PFSK-1 (cell line): Measurements from ENCODE around the gene KRT71.

Experiments
- REST ChIP-seq, 2 experiments: IDR thresholded peaks; 2 replicates each; pipeline versions ENCODE4 v1.6.1 to v1.8.0; 2011 to 2012; ENCODE audit warnings: low read depth in 2 of 2, low read length in 2 of 2, control low read depth in 1 of 2, inconsistent platforms in 1 of 2, mild to moderate bottlenecking in 1 of 2, moderate library complexity in 1 of 2; ENCODE audit not compliant: insufficient read depth in 1 of 2
- TAF1 ChIP-seq: IDR thresholded peaks from 2 replicates; pipeline ENCODE4 v1.6.1; 2012; ENCODE audit warnings: low read length, control low read depth, borderline replicate concordance; ENCODE audit not compliant: insufficient read depth

GRCh38 chr12:52543985-52544883 is 8.7 kb downstream of the KRT71 start:
- TF ChIP-seq REST (IDR thresholded peaks at IDR 0.05; ENCODE audit: insufficient read depth in 1 of 2, low read depth in 2 of 2, low read length in 2 of 2) (no peak), TAF1 (no peak)
